ENCODE results near the gene FRMD4A.

Gene FRMD4A

DNA sequence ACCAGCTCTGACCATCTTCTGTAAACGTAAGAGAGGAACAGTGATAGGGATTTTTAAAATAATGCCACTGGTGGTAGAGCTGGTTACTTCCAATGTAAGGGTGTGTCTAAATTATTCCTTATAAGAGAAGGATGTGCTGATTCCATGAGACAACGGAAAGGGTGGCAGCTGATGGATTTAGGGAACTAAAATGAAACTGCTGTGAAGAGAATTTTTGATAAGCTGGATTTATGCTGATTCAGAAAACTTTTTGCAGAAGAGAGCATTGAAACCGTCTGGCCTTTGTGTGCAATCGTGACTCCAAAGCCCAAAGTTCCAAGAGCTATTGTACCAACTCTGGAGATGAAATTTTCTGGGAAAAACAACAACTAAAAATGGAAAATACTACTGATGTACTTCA lies 443.0 kb downstream of the FRMD4A start:
- Mint-ChIP-seq H3K27ac (peak overlapping the region; percentile 86), H3K9me3 (no peaks in the 10 kb centered on the region), H3K4me3 (peak overlapping the region; percentile 5), H3K27me3 (peaks cover 70% of the 10 kb centered on the region), H3K36me3 (ENCODE audit: low read depth) (peaks cover 11% of the 10 kb centered on the region), H3K4me1 (ENCODE audit: low read depth) (peaks cover 65% of the 10 kb centered on the region)
- intact Hi-C loops (cut with micrococcal nuclease) = no loop called here

DNA sequence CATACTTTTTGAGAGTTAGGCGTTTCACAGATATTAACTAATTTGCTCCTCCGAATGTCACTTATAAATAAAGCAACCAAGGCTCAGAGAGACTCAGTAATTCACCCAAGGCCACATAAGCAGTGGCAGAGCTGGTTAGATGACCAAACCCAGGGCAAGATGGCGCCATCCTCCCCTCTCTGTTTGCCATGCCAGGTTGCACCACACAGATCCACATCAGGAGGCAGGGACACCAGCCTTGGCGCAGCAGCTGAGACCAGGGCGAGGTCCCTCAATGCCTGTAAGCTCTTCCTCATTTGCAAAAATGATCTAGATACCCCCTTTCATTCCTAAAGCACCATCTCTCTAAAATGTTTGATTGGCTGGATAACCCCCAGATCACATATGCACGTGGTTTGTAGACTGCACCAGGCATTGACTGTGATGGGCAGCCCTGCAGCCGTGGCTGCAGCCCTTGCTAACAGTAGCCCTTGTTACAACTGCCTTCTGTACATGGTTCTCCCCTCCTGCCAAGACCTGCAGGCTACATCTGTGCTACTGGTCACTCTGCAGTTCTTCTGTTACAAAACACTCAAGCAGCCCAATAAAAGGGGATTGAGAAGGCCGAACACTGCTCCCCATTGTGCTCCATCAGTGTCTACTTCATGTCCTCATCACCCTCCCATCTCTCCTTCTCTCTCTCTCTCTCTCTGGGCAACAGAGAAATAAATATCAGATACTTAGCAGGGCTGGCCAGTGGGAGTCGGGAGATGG lies 445.3 kb downstream of the FRMD4A start:
- H3K4me1 Mint-ChIP-seq (ENCODE audit: low read depth) = peaks cover 48% of the 10 kb centered on the region
- intact Hi-C loops (cut with micrococcal nuclease) = no loop called here
- H3K9me3 Mint-ChIP-seq = no peaks in the 10 kb centered on the region
- H3K36me3 Mint-ChIP-seq (ENCODE audit: low read depth) = peaks cover 11% of the 10 kb centered on the region
- peak overlapping the region; percentile 53 for H3K27ac Mint-ChIP-seq
- H3K27me3 Mint-ChIP-seq = peaks cover 49% of the 10 kb centered on the region
- H3K4me3 Mint-ChIP-seq = no peak overlapping the region

DNA sequence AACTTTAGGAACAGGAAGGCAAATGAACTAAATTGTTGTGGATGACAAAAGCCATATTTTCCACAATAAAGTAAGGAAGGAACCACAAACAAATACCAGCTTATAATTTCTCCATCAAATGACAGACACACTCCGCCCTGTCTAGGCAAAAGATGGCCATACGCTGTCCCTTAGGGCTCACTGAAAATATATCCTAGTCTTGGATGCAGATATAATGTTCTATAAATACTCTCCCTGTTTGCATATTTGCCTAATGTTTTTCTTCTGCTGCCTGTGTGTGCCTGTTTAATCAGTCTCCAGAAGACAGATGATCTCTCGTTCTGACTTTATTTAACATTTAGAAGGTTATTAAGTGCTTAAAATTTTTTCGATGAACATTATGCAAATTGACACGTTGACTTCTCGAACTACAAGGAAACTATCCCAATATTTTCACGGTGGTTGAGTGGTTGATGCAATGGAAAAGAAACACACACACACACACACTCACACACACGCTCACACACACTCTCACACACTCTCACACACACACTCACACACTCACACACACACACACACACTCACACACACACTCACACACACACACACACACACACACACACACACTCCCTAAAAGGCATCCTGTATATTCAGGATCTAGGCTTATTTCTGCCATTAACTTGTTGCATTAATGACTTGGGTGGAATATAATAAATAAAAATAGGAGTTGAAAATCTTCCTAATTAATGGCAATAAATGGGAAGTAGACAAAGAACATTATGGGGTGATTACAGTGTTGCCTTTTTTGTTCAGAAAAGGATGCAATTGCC lies 446.9 kb downstream of the FRMD4A start:
- peaks cover 34% of the 10 kb centered on the region for H3K27me3 Mint-ChIP-seq
- no peak overlapping the region for H3K27ac Mint-ChIP-seq
- H3K4me3 Mint-ChIP-seq = no peak overlapping the region
- intact Hi-C loops (cut with micrococcal nuclease) = loop anchor here (5.0 kb wide), 1 partner anchor 52 kb away; no protein-coding TSS in a partner anchor
- peaks cover 33% of the 10 kb centered on the region for H3K4me1 Mint-ChIP-seq (ENCODE audit: low read depth)
- no peaks in the 10 kb centered on the region for H3K9me3 Mint-ChIP-seq
- no peaks in the 10 kb centered on the region for H3K36me3 Mint-ChIP-seq (ENCODE audit: low read depth)

DNA sequence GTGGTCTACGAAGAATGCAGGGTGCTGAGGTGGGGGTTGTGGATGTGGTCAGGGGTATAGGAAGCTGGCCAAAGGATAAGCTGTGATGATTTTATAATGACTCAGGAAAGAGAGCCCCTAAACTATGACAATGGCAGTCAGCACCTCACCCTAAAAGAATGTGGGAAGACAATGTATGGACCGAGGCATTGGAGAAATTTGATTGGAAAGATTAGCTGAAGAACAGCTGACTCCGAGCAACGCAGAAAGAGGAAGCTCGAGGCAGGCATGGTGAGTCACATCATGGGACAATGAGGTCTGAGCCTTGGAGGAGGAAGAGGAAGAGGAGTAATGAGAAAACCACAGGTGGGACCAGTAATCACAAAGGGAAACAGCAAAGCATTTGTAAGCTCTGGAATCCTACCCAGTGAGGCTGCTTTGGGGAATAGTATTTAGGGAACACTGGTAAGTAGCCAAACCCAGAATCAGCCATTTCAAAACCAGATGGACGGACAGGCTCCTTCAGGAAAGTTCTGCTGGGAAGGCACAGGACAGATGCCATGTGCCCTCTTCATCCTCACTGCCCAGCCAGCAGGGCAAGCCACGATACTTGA lies 448.5 kb downstream of the FRMD4A start:
- Mint-ChIP-seq H3K4me3 (no peak overlapping the region), H3K27ac (no peak overlapping the region), H3K27me3 (peaks cover 22% of the 10 kb centered on the region), H3K36me3 (ENCODE audit: low read depth) (no peaks in the 10 kb centered on the region), H3K4me1 (ENCODE audit: low read depth) (peaks cover 19% of the 10 kb centered on the region), H3K9me3 (no peaks in the 10 kb centered on the region)
- intact Hi-C loops (cut with micrococcal nuclease) = loop anchor here (5.0 kb wide), 1 partner anchor 50 kb away; no protein-coding TSS in a partner anchor

DNA sequence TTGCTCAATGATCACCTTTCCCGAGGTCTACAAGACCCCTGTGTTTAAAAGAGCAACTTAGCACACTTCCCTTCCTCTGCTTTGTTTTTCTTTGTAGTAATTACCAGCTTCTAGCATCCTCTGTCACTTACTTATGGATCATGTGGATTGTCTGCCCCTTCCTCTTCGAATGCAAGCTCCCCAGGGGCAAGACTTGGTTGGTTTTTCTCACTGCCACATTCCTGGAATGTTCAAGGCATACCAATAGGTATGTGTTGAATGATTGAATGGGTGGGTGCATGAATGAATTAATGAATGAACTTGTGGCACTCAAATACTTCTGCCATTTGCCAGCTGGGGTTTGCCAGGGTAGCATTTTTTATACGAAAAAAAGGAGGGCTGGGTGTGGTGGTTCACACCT lies 450.0 kb downstream of the FRMD4A start:
- no peaks in the 10 kb centered on the region for H3K9me3 Mint-ChIP-seq
- intact Hi-C loops (cut with micrococcal nuclease) = loop anchor here (5.0 kb wide), 1 partner anchor 48 kb away; no protein-coding TSS in a partner anchor

DNA sequence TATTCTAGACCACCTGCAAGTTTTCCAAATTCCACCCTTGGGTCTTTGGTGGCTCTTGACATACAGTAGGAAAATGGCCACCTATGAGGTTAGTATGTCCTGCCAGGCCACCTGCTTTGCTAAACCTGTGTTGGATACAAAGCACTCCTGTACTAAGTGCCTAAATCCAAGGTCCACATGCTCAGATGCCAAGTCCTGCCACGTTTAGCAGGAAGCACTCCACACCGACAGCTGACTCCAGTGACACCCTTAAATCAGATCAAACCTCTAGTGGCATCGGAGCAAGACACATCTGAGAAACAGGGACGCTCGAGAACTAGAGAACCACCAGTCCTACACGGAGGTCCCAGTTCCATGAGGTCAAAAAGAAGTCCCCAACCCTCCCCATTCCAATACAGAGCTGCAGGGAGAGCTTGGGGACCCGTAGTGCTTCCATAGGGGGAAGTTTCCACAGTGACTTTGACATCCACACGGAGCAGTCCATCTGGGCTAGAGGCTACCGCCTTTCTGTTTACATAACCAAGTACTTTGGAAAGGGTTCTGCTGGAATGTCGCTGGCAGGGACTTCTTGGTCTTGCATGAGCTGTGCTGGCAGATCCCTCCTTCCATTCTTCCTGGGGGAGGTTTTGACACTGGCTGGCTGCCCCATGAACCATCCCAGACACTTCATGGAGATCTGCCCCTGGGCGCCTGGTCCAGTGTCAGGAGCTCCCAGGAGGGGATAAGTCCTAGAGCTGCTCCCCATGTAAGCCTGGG lies 453.4 kb downstream of the FRMD4A start:
- H3K9me3 Mint-ChIP-seq = no peaks in the 10 kb centered on the region
- no peaks in the 10 kb centered on the region for H3K36me3 Mint-ChIP-seq (ENCODE audit: low read depth)
- H3K27ac Mint-ChIP-seq = no peak overlapping the region
- H3K4me3 Mint-ChIP-seq = no peak overlapping the region
- intact Hi-C loops (cut with micrococcal nuclease) = no loop called here
- peaks cover 37% of the 10 kb centered on the region for H3K4me1 Mint-ChIP-seq (ENCODE audit: low read depth)
- H3K27me3 Mint-ChIP-seq = peaks cover 2% of the 10 kb centered on the region

More for the DNA sequence above, 450.0 kb downstream of the FRMD4A start:
- Mint-ChIP-seq H3K27ac (no peak overlapping the region), H3K36me3 (ENCODE audit: low read depth) (no peaks in the 10 kb centered on the region), H3K4me1 (ENCODE audit: low read depth) (peaks cover 13% of the 10 kb centered on the region), H3K4me3 (no peak overlapping the region), H3K27me3 (peaks cover 12% of the 10 kb centered on the region)

DNA sequence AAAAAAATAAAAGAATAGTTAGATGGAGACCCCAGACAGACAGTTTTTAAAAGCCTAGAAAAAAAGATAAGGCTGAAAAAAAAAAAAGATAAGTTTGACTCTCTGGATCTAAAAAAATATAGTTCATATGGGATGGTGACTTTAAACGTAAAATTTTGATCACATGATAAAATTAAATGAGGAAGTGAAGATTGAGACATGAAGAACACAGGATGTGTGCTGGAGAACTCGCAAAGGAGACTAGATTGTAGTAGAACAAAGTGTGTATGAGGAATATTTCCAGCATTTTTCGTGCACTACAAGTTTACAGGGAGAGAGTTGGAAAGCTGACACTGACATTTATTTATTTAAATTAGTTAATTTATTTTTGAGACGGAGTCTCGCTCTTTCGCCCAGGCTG lies 457.5 kb downstream of the FRMD4A start:
- intact Hi-C loops (cut with micrococcal nuclease) = no loop called here
- Mint-ChIP-seq H3K4me3 (no peak overlapping the region), H3K4me1 (ENCODE audit: low read depth) (peaks cover 53% of the 10 kb centered on the region), H3K27me3 (peaks cover 2% of the 10 kb centered on the region), H3K9me3 (no peaks in the 10 kb centered on the region), H3K36me3 (ENCODE audit: low read depth) (peaks cover 8% of the 10 kb centered on the region), H3K27ac (peak overlapping the region; percentile 86)

DNA sequence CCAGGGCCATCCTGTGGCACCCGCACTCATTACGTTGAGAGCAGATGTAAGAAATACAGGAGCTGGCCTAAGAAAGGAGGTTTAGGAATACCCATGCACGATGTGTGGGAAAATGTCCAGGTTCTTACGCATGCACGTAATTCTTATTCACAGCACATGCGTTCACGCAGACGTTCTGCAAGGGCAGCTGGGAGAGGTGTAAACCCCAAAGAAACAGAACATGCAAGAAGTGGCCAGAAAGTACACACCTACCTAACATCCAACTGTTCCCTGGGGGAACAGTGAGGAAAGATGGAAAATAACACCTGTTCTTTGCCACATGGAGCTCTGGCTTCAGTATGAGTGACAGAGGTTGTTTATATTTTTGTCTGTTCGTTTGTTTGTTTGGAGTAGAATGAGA lies 458.3 kb downstream of the FRMD4A start:
- H3K36me3 Mint-ChIP-seq (ENCODE audit: low read depth) = peaks cover 8% of the 10 kb centered on the region
- H3K4me1 Mint-ChIP-seq (ENCODE audit: low read depth) = peaks cover 53% of the 10 kb centered on the region
- peak overlapping the region; percentile 20 for H3K4me3 Mint-ChIP-seq
- H3K27ac Mint-ChIP-seq = peak overlapping the region; percentile 86
- H3K9me3 Mint-ChIP-seq = no peaks in the 10 kb centered on the region
- no peaks in the 10 kb centered on the region for H3K27me3 Mint-ChIP-seq
- intact Hi-C loops (cut with micrococcal nuclease) = no loop called here

DNA sequence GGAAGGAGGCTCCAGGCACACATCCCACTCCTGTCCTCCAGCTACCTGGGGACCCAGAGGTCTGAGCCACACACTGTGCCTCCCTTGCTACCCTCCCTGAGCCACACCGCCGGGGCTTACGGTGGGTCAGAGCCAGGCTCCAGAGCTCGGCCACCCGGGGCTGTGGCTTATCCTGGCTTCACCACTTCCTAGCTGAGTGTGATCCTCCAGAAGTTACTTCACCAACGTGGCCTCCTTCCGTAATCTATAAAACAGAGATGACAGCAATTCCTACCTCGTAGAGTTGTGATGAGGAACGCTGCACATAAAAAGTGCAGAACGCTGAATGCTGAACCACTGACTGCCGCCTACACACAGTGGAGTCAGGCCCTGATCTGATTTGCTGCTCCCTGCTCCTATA lies 458.9 kb downstream of the FRMD4A start:
- intact Hi-C loops (cut with micrococcal nuclease) = no loop called here
- Mint-ChIP-seq H3K4me3 (no peak overlapping the region), H3K27me3 (no peaks in the 10 kb centered on the region), H3K36me3 (ENCODE audit: low read depth) (peaks cover 8% of the 10 kb centered on the region), H3K4me1 (ENCODE audit: low read depth) (peaks cover 53% of the 10 kb centered on the region), H3K27ac (peak overlapping the region; percentile 86), H3K9me3 (no peaks in the 10 kb centered on the region)

DNA sequence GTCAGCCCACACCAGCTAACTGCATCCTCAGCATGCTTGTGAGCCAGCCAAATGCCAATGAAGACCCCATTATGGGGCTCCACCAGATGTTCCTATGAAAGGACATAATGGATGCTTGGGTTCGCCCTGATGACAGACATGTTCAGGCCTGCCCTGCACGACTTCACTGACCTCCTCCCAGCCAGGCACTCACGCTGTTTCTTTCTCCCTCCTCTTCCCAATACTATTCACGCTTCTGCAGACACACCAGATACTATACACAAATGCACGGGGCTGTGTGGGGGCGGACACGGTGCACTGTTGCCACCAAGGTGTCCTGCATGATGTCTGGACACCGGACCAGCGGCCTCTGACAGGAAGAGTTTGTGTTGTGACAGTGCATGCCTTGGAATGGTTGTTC lies 459.7 kb downstream of the FRMD4A start:
- H3K4me1 Mint-ChIP-seq (ENCODE audit: low read depth) = peaks cover 50% of the 10 kb centered on the region
- no peak overlapping the region for H3K4me3 Mint-ChIP-seq
- H3K36me3 Mint-ChIP-seq (ENCODE audit: low read depth) = peaks cover 12% of the 10 kb centered on the region
- H3K27ac Mint-ChIP-seq = peak overlapping the region; percentile 86
- no peaks in the 10 kb centered on the region for H3K27me3 Mint-ChIP-seq
- H3K9me3 Mint-ChIP-seq = no peaks in the 10 kb centered on the region
- intact Hi-C loops (cut with micrococcal nuclease) = no loop called here

DNA sequence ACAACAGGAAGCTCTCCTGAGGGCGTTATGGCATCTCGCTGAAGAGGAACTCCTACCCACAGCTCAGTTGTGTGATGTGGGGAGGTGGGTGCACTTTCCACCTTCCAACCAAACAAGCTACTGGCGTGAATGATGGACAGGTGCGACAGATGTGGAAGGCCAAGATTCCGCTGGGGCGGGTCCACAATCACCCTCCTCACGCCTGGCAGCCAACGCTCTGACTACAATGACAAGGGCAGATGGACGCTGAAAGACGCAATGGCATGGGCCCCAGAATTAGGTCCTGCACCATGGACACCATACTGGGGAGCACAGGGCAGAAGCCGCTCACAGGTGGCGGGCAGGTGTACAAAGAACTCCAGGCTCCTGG lies 461.4 kb downstream of the FRMD4A start:
- Mint-ChIP-seq H3K27me3 (peaks cover 3% of the 10 kb centered on the region), H3K4me3 (no peak overlapping the region), H3K27ac (peak overlapping the region; percentile 4), H3K4me1 (ENCODE audit: low read depth) (peaks cover 35% of the 10 kb centered on the region), H3K36me3 (ENCODE audit: low read depth) (peaks cover 13% of the 10 kb centered on the region), H3K9me3 (no peaks in the 10 kb centered on the region)
- intact Hi-C loops (cut with micrococcal nuclease) = no loop called here

DNA sequence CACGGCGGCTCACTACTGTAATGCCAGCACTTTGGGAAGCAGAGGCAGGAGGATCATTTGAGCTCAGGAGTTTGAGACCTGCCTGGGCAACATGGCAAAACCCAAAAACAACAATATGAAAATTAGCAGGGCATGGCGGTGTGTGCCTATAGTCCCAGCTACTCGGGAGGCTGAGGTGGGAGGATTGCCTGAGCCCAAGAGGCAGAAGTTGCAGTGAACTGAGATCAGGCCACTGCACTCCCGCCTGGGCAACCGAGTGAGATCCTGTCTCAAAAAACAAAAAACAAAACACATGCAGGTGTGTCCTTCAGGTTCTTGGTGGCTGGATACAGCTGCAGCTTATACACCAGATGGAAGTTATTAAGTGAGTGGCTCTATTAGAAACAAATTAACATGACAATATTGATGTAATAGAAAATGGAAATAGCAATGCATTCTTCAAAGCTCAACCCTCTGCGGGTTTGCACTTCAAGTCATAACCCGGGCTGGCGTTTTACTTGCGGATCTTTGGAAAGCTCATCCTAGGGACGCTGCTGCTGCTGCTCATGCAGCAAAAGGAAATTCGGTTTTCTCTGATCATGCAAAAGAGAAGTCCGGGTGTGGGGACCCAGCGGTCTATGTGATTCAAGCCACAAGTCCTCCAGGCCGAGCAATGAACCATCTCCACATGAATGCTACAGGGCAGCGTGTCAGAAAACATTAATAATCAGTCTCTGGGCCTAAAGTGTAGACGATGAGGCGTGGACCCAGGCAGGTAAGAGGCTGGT lies 462.0 kb downstream of the FRMD4A start:
- Mint-ChIP-seq H3K4me1 (ENCODE audit: low read depth) (peaks cover 29% of the 10 kb centered on the region), H3K4me3 (no peak overlapping the region), H3K27me3 (peaks cover 3% of the 10 kb centered on the region), H3K9me3 (no peaks in the 10 kb centered on the region), H3K27ac (no peak overlapping the region), H3K36me3 (ENCODE audit: low read depth) (peaks cover 13% of the 10 kb centered on the region)
- intact Hi-C loops (cut with micrococcal nuclease) = no loop called here

DNA sequence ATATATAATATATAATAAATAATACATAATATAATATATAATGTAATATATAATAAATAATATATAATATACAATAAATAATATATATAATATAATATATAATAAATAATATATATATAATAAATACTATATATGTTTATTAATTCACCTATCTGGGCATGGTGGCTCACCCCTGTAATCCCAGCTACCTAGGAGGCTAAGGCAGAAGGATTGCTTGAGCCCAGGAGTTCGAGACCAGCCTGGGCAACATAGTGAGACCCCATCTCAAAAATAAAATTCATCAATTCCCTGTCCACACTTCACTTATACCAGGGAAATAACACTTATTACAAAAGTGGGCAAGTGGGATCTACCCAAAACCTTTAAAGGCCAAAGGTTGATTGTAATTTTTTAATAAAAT lies 462.9 kb downstream of the FRMD4A start:
- no peak overlapping the region for H3K27ac Mint-ChIP-seq
- H3K27me3 Mint-ChIP-seq = peaks cover 5% of the 10 kb centered on the region
- intact Hi-C loops (cut with micrococcal nuclease) = no loop called here
- peaks cover 22% of the 10 kb centered on the region for H3K4me1 Mint-ChIP-seq (ENCODE audit: low read depth)
- H3K4me3 Mint-ChIP-seq = no peak overlapping the region
- H3K9me3 Mint-ChIP-seq = no peaks in the 10 kb centered on the region
- peaks cover 13% of the 10 kb centered on the region for H3K36me3 Mint-ChIP-seq (ENCODE audit: low read depth)
